ENCODE data around the gene PLXDC1.
"Not testable (repeated sequence)": the region's sequence is repeated elsewhere in the genome, so short reads cannot be mapped to it uniquely, and the experiment has no call there.

DNA sequence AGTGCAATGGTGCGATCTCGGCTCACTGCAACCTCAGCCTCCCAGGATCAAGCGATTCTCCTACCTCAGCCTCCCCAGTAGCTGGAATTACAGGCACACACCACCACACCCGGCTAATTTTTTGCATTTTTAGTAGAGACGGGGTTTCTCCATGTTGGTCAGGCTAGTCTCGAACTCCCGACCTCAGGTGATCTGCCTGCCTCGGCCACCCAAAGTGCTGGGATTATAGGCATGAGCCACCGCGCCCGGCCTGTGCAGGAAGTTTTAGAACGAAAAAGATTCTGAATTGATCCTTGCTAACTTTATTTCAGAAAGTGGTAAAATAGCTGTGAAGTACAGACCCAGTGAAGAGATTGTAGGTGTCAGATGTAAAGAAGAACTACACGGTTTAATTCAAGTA lies 125.1 kb downstream of the PLXDC1 start:
- TF ChIP-seq, protein P1, sequence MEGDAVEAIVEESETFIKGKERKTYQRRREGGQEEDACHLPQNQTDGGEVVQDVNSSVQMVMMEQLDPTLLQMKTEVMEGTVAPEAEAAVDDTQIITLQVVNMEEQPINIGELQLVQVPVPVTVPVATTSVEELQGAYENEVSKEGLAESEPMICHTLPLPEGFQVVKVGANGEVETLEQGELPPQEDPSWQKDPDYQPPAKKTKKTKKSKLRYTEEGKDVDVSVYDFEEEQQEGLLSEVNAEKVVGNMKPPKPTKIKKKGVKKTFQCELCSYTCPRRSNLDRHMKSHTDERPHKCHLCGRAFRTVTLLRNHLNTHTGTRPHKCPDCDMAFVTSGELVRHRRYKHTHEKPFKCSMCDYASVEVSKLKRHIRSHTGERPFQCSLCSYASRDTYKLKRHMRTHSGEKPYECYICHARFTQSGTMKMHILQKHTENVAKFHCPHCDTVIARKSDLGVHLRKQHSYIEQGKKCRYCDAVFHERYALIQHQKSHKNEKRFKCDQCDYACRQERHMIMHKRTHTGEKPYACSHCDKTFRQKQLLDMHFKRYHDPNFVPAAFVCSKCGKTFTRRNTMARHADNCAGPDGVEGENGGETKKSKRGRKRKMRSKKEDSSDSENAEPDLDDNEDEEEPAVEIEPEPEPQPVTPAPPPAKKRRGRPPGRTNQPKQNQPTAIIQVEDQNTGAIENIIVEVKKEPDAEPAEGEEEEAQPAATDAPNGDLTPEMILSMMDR (IDR thresholded peaks at IDR 0.05), result not testable (repeated sequence)
- not testable (repeated sequence) for TF ChIP-seq POLR2A (IDR thresholded peaks at IDR 0.05)
